GM18868 (cell line): Measurements from ENCODE around the gene TIMM44.
"Not testable (repeated sequence)": the region's sequence is repeated elsewhere in the genome, so short reads cannot be mapped to it uniquely, and the experiment has no call there.

Source experiments
- ATAC-seq: cut with Tn5 transposase; IDR thresholded peaks from one replicate; pipeline ENCODE4 v1.9.1; 2021; ENCODE audit warnings: mild to moderate bottlenecking, moderate library complexity; ENCODE audit not compliant: unreplicated experiment

TIMM44 gene

GRCh38 chr19:7902796-7903243, 40.6 kb downstream of the TIMM44 start:
- ATAC-seq, result no peak

GRCh38 chr19:7901337-7901736, 42.1 kb downstream of the TIMM44 start:
- no peak for ATAC-seq

GRCh38 chr19:7900931-7901330, 42.5 kb downstream of the TIMM44 start:
- ATAC-seq, result no peak

- no peak for ATAC-seq
Measured at GRCh38 chr19:7900401-7900870, 43.0 kb downstream of the TIMM44 start.

GRCh38 chr19:7899751-7900378, 43.6 kb downstream of the TIMM44 start:
- no peak for ATAC-seq

GRCh38 chr19:7898967-7899366, 44.5 kb downstream of the TIMM44 start:
- no peak for ATAC-seq

GRCh38 chr19:7897292-7897691, 46.2 kb downstream of the TIMM44 start:
- no peak for ATAC-seq

- no peak for ATAC-seq
Measured at GRCh38 chr19:7895565-7895964, 47.9 kb downstream of the TIMM44 start.

- no peak for ATAC-seq
Measured at GRCh38 chr19:7894612-7895309, 48.7 kb downstream of the TIMM44 start.

GRCh38 chr19:7893362-7894101, 49.9 kb downstream of the TIMM44 start:
- ATAC-seq, result not testable (repeated sequence)

GRCh38 chr19:7888826-7889217, 54.6 kb downstream of the TIMM44 start:
- no peak for ATAC-seq

- no peak for ATAC-seq
Measured at GRCh38 chr19:7888145-7888825, 55.2 kb downstream of the TIMM44 start, which contains the start of gene LRRC8E. Gene LRRC8E (plus strand): TSS chr19:7888510. CDS start chr19:7895604, 7,094 bp downstream.

GRCh38 chr19:7887408-7888144, 55.9 kb downstream of the TIMM44 start:
- ATAC-seq, result no peak

GRCh38 chr19:7885818-7886217, 57.6 kb downstream of the TIMM44 start:
- no peak for ATAC-seq

GRCh38 chr19:7883796-7884570, 59.5 kb downstream of the TIMM44 start:
- no peak for ATAC-seq

- no peak for ATAC-seq
Measured at GRCh38 chr19:7883105-7883504, 60.4 kb downstream of the TIMM44 start.

- no peak for ATAC-seq
Measured at GRCh38 chr19:7881910-7882309, 61.6 kb downstream of the TIMM44 start.

GRCh38 chr19:7879836-7880235, 63.6 kb downstream of the TIMM44 start:
- ATAC-seq, result no peak

GRCh38 chr19:7879111-7879807, 64.2 kb downstream of the TIMM44 start:
- no peak for ATAC-seq
